NCI-H345 treated with DMSO at 0.1 percent for 48 hours (cell line): ENCODE measurements around the gene TTLL6.

Source experiments
- DNase-seq: peaks from one replicate; lab custom pipeline; 2025; ENCODE audit not compliant: unreplicated experiment; lab: John Stamatoyannopoulos, UW

The TTLL6 gene

DNA sequence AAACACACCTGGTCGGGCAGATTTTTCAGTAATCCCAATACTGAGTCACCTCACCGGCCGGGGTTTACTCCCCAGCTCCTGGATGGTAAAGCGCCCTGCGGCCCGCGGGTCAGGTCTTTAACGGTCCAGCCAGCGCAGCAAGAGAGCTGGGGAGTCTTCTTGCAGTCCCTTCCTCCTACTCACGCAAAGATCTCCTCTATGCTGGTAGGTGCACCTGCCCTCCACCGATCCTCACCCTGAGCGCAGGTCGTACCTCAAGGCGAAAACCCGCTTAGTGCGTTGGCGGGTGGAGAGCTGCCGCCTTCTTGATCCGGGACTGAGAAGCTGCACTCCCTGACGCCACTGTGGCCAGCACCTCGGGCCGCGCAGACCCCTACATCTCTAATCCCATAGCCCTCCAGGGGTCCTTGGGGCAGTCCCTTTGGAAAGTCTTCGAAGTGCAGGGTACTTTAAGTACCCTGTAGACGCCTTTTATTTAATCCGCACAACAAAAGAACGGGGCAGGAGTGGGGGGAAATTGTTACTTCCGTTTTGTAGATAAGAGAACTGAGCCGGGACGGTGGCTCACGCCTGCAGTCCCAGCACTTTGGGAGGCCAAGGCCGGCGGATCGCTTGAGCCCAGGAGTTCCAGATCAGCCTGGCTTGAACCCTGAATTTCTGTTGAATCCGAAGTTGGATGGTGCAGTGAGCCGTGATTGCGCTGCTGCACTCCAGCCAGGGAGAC, 78.1 kb downstream of the TTLL6 start:
- no peak for DNase-seq

DNA sequence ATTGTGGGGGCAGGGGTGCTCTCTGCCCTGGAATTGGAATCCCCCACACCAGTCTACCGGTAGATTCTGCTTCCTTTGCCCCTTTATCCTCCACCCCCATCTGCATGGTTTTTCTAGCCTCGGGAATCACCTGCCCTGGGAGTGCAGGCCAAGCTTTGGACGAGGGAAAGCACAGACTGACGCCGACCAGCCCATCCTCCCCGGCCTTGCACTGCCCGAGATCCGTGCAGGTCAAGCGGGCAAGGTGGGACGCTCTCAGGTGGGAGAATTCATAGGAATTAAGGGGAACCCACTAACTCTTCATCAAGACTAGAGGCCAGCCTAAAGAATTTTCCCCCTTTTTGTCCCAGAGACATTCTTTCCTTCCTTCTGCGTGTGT, 78.6 kb downstream of the TTLL6 start:
- DNase-seq: no peak

DNA sequence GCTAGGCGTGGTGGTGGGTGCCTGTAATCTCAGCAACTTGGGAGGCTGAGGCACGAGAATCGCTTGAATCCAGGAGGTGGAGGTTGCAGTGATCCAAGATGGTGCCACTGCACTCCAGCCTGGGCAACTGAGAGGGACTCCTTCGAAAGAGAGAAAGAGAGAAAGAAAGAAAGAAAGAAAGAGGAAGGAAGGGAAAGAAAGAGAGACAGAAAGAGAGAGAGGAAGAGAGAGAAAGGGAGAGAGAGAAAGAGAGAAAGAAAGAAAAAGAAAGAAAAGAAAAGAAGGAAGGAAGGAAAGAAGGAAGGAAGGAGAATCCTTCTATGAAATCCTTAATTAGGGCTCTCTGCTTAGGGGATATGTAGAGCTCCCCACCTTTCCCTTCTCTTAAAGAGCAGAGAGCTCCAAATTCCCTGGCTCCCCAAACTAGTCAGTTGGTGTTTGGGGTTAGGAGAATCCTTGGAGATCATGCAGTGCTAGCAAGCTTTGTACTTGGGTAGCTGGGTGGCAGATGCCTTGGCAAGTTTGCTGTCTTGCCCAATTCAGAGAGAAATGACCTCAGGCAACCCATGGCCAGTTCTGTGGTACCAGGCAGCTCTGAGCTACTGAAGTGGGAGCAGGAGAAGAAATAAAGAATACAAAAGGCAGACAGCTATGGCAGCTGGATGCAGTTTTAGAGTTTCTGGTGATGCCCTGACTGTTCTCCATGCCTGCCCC, 79.5 kb downstream of the TTLL6 start:
- no peak for DNase-seq

DNA sequence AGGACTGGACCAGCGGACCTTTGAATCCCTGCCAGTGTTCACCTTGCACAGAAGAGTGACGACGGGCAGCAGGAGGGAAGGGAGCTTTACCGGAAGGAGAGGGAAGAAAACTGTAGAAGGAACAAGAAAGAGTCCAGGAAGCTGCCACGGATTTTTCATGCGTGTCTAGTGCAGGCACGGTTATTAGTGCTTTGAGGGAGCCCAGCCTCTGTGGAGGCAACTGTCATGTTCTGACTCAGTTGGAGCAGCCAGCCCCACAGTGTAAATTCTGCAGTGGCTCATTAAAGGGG, 82.0 kb downstream of the TTLL6 start:
- DNase-seq: no peak

DNA sequence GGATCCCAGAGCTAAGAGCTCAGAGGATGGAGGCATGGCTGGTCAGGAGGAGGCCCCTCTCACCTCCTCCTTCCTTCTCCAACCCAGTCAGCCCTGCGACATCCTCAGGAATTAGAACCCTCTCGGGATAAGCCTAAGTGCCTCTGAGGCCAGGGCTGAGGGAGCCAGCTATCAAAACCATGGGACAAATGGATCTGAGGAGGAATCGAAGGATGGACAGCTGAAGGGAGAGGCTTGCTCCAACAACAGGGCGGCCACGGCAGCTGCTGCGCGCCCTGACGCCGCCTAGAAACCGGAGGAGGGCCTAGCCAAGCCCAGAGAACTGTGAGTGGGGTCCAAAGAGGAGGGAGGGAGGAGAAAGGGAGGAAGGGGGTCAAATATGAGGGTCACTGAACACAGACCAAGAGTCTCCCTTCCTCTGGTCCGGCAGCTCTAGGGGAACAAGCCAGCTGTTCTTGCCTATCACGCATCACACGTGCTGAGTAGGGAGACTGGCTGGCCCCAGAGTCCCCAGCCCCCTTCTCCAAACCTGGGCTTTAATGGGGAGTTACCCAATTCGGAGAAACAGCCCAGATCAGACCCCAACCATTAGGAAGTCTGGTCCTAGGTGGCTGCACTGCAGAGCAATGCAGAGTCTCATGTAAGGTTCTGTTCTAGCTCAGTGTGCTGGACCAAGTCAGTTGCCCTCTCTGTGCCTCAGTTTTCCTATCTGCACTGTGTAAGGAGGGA, 82.5 kb downstream of the TTLL6 start:
- no peak for DNase-seq

DNA sequence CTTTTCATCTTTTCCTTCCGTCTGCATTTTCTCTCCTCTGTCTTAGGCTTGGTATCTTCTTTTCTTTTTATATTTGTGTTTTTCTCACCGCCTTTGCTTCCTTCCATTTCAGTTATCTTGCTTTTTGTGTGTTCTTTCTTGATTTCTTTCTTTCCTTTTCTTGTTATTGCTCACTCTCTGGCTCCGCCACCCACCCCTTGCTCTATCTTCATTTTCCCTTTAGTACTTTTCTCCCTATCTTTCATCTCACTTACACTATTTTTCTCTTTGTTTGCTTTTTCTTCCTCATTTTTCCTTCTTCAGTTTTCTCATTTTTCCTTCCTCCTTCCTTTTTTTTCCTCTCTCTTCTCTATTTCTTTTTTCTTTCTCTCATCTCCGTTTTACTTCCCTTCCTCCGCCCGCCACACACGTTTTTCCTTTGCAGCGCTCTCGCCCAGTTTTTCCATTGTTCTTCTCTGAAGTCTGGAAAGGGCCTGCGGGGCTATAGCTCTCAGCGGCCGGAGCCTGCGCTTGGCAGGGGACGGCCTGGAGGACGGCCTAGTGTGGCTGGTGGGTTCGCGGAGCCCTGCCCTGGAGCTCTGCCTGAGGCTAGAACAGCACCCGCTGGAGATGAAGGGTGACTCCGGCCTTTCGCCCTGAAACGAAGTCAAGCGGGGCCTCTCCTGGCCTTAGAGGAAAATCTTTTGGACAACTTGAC, 83.2 kb downstream of the TTLL6 start:
- DNase-seq: no peak

DNA sequence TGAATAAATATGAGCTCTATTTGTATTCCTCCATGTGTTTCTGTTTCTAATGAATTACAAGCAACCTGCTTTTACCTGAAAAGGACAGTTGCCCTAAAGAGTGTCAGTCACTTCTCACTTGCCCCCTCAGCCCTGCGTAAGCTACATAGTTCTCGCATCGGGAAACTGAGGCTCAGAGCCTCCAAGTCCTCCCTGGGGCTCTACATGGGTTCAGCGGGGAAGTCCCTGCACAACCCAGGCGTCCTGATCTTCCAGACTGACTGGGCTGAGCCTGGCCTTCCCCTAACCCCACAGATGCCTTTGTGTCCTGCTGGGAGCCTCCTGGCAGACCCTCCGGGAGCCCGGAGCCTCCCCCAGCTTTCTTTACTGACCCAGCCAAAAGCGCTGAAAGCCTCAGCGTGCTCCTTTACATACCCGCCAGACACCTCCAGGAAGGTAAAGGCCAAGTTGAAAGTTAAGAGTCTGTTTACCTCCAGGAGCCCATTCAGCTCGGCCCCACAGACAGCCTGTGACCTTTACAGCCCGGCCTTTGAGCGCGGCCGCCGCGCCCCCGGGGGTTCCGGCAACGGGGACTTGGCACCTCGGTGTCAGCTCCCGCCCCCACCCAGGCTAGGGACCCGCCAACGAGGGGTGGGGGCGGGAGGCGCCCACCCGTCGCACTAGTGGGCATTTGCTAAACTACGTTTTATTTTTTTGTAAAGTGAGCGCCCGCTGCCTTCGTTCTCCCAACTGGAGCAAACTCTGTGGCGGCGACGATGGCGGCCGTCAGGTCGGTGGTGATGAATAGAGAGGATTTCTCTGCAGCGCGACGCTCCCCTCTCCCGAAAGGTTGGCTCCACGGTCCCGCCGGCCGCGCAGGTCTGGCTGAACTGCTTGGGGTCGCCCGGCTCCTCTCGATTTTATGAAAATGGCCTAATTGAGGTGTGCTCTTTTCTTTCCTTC, 84.1 kb downstream of the TTLL6 start:
- no peak for DNase-seq

DNA sequence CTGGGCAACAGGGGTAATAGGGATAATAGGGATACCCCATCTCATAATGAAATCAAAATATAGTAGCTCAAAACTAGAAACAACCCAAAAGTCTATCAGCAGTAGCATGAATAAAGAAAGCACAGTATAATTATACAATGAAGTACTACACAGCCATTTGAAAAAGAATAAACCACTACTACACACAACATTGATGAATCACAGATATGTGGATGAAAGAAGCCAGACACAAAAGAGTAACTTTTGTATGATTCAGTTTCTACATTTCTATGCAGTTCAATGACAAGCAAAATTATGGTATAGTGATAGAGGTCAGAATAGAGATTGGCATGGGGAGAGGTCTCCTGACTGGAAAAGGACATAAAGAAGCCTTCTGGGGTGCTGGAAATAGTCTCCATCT, 85.7 kb downstream of the TTLL6 start:
- DNase-seq: no peak

DNA sequence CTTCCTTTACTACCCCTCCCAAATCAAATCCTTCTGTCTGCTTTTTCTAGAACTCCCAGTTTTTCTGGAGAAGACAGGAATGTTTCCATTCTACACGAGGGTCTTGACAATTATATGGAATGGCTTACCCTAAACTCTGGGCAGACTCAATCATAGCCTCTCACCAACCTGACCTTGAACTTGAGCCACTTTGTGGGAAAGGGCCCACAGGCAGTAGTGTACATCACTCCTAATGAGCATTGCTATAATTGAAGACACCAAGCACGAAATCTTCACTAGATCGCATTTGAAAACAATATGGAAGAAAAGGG, 86.8 kb downstream of the TTLL6 start:
- DNase-seq: no peak

DNA sequence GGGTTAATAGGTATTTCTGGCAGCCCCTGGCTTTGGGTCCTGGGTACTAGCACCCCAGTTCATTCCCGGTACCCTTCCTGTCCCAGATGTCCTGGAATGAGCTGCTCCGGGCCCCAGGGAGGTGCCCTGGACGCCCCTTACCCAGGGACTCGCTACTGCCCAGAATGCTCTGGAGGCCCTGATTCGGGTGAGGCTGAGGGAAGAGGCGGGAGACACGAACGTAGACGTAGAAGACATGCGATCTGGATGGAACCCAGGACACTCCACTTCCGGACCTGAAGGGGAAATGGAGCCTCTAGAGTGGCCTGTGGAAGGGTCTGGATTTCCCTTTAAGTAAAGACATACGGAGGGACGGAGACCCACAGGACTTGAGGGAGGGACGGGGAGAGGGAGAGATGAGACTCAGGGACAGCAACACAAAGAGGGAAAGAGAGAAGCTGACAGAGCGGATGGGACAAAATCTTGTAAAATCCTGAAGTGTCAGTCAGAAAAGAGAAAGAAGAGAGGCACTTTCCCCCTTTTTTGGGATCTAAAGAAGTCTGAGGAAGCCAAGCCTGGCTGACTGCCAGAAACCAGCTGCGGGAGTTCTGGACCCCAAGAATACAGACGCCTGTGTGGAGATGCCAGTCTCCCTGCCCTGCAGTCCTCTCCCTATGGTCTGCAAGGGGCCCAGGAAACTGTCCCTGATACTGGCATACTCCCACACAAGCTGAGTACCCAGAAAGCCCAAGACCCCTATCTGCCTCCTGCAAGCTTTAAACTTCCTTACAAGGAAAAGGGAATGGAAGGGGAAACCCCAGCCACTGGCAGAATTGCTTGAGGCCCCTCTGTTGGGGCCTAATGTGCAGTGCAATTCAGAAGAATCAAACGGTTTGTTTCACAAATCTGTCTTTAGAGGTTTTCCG, 87.4 kb downstream of the TTLL6 start:
- DNase-seq: no peak

DNA sequence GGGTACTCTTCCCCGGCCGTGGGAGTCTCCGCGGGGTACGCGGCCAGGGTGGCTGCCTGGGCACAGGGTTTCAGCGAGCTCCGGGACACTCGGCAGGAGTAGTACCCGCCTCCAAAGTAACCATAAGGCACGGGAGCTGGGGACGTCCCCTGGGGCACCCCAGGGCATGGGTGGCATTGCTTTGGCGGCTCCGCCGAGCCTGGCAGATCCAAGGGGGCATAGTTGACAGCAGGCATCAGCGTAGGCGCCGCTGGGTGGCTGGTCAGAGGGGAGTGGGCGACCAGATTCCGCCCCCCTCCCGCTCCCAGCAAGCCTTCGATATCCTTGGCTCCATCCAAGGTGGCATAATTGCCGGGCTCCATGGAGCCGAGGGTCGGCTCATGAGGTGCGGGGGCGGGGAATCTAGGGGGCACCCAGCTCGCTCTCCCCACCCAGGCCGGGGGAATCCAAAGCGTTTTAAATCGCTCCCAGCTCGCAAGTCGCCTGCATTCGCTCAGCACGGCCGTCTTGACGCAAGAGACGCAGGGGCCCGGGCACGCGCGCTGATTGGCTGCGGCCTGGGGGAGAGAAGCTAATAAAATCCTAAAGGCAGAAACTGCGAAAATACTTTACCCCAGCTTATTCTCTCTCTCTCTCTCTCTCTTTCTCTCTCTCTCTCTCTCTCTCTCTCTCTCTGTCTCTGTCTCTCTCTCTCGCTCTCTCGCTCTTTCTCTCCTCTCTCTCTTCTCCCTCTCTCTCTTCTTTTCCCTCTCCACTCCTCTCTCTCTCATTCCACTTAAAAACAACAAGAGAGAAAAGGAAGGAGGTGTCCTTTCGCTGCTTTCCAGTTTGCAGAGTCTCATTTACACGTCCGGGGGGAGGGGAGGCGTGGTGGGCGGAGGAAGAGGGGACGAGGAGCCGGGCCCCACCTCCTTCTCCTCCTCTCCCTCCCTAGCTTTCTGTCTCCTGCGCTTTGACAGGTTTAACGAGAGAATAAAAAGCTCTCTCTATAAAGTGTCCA, 88.5 kb downstream of the TTLL6 start, which contains the start of gene HOXB13:
Gene HOXB13, minus strand, starts transcription at position 519 of the 1,000 bp plus-strand sequence. Its CDS starts 157 bp downstream, at position 362.
- DNase-seq: peak; percentile 35

DNA sequence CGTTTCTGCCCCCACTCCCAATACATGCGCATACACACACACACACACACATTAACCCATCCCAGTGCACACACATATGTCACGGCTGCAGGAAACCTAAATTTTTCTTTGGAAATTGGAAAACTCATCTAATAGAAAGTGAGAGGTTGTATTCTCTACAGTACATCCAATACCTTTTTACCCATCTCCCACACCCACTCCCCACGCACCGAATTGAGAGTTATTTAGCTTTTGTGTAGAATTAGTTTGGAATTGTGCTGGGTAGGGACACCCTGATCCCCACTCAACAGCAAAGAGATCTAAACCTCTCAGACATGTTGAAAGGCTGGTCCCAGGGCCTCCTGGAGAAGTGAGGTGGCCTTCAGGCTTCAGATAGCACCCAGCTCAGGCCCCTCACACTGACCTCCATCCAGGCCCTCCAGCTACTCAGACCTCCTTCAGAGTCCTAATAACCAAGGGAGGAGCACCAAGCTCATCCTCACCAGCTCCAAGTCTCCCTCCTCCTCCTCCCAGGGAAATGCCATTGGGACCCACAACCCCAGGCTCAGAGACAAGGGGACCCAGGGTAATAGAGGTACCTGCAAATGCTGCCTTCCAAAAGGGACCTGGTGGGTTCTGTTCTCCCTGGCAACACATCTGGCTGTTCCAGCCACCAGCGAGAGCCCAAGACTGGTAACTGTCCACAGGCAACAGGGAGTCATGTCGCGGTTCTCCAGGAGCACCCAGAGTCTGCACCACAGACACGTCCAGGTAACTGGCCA, 89.4 kb downstream of the TTLL6 start:
- DNase-seq: no peak

DNA sequence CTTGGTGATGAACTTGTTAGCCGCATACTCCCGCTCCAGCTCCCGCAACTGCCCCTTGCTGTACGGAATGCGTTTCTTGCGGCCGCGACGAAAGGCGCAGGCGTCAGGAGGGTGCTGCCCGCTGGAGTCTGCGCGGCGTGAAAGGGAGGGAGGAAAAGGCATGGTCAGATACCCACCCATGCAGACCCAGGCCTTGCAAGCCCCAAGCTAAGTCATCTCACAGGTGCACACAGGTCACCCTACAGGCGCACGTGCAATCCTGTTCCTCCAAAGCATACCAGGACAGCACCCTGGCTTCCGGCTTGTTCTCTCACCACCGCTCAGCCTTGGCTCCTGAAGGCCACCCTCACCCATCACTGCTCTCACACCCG, 90.1 kb downstream of the TTLL6 start:
- no peak for DNase-seq

DNA sequence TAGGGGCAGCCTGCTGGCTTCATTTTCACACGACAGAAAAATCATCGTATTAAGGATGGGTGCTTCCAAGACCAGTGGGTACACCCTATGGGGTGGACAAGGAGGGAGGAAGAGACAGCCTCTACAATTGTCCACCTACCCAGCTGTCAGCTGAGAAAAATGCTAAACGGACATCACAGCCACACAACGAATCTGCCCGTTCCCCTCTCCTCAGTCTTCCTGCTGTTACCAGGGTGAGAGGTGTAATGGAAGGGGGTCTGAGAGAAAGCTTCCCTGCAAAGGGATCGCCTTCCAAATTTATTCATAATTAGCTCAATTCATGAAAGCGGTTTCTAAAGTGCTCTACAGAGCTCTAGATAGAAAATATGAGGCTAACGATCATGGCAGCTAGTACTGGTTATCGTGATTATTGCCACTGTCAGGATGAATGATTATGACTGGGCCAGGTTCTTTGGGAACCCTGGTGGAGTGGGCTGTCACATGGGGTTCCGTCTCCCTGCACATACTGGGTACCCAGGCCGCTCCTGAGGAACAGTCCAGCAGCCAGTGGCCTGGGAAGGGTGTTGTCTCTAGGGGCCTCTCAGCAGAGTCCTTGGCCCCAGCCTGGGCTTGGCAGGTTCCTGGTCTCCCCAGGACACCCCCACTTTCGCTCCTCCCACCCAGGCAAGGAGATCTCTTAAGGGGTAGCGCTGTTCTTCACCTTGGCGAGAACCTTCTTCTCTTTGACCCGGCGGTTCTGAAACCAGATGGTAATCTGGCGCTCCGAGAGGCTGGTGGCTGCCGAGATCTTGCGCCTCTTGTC, 90.7 kb downstream of the TTLL6 start:
- no peak for DNase-seq

DNA sequence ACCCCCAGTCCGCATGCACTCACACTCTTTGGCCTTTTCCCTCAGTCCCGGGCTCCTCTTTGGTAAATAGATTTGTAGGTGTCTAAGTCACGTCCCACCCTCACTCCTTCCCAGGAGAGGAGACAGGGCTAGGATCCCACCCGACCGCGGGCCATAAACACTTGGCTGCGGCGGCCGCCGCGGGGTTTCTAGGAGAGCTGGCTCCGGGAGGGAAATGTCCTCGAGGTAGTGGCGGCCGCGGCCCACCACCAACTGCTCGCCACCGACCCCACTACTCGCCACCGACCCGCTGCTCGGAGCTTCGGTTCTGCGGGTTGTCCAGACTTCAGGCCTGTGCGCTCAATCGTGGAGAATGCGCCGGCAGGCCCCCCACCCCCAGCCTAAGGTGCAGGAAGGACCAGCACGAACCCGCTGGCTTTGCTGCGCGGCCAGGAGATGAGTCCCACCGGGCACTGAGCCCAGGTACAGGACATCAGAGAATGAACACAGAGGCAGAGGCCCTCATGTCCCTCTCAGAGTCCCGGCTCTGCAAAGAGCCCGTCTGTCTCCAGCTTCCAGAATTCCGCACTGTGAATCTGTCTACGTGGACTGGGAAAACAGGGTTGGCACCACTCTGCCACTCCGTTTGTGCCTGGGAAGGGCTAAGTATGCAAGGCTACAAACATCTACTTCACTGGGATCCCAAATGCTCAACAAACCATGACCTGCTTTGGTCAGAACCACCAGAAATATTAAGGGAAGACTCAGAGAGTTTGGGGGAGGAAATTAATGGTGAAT, 91.6 kb downstream of the TTLL6 start:
- DNase-seq: no peak

DNA sequence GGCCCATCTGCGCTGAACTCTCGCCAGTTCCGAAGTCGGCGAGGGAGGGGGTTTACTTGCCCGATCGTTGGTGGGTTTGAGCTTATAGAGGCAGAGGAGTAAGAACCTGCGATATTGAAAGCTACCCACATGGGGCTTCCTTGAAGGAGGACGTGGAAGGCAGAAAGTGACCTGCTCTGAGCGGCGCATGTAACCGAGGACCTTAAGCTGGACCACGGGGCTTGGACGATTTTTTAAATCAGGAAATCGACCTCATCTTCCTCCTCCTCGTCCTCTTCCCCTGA, 92.1 kb downstream of the TTLL6 start:
- DNase-seq: no peak
